GF-D8 (cell line): ENCODE measurements around the gene PRKCB.
"Not testable (repeated sequence)": the region's sequence is repeated elsewhere in the genome, so short reads cannot be mapped to it uniquely, and the experiment has no call there.

Source experiments
- DNase-seq: peaks from one replicate; lab custom pipeline; 2025; lab: John Stamatoyannopoulos, UW

Gene PRKCB

GRCh38 chr16:24094660-24095059 lies 258.9 kb downstream of the PRKCB start:
- no peak for DNase-seq

- no peak for DNase-seq
Observed at GRCh38 chr16:24098896-24099295, 263.1 kb downstream of the PRKCB start.

- no peak for DNase-seq
Observed at GRCh38 chr16:24101431-24101830, 265.6 kb downstream of the PRKCB start.

- DNase-seq: no peak
Observed at GRCh38 chr16:24102209-24102660, 266.5 kb downstream of the PRKCB start.

- DNase-seq: not testable (repeated sequence)
Observed at GRCh38 chr16:24105471-24105870, 269.7 kb downstream of the PRKCB start.

GRCh38 chr16:24108090-24108489 lies 272.3 kb downstream of the PRKCB start:
- not testable (repeated sequence) for DNase-seq

GRCh38 chr16:24111724-24112302 lies 276.0 kb downstream of the PRKCB start:
- no peak for DNase-seq

GRCh38 chr16:24113115-24113745 lies 277.4 kb downstream of the PRKCB start:
- DNase-seq: no peak

- DNase-seq: no peak
Observed at GRCh38 chr16:24114876-24115275, 279.1 kb downstream of the PRKCB start.

GRCh38 chr16:24116046-24116776 lies 280.4 kb downstream of the PRKCB start:
- no peak for DNase-seq

GRCh38 chr16:24116989-24117388 lies 281.2 kb downstream of the PRKCB start:
- no peak for DNase-seq

- DNase-seq: no peak
Observed at GRCh38 chr16:24117680-24118079, 281.9 kb downstream of the PRKCB start.

- no peak for DNase-seq
Observed at GRCh38 chr16:24118126-24118821, 282.5 kb downstream of the PRKCB start.

GRCh38 chr16:24119807-24120206 lies 284.0 kb downstream of the PRKCB start:
- no peak for DNase-seq

- DNase-seq: no peak
Observed at GRCh38 chr16:24123275-24123674, 287.5 kb downstream of the PRKCB start.

- no peak for DNase-seq
Observed at GRCh38 chr16:24124291-24124690, 288.5 kb downstream of the PRKCB start.

GRCh38 chr16:24125214-24125613 lies 289.4 kb downstream of the PRKCB start:
- no peak for DNase-seq

- DNase-seq: no peak
Observed at GRCh38 chr16:24129412-24129918, 293.7 kb downstream of the PRKCB start.

- DNase-seq: no peak
Observed at GRCh38 chr16:24130494-24131085, 294.8 kb downstream of the PRKCB start.

GRCh38 chr16:24131294-24131693 lies 295.5 kb downstream of the PRKCB start:
- DNase-seq: no peak

GRCh38 chr16:24132048-24132796 lies 296.4 kb downstream of the PRKCB start:
- DNase-seq: no peak
